Choroid plexus epithelial cell (primary cell): ENCODE data around the gene ZPLD1.

ENCODE experiments used
- DNase-seq: peaks from one replicate; pipeline ENCODE4 v3.0.0-alpha.2; 2010; ENCODE audit warnings: low read depth
- H3K4me3 ChIP-seq: 2 replicates; pipeline ENCODE4 v1.5.1; 2011; ENCODE audit warnings: low read depth, mild to moderate bottlenecking, control low read depth, low read length, moderate library complexity
- TF ChIP-seq, protein P1 (sequence below): conservative IDR thresholded peaks from 2 replicates; pipeline ENCODE4 v1.5.1; 2011; ENCODE audit warnings: low read depth, mild to moderate bottlenecking, control low read depth, inconsistent platforms, low read length, moderate library complexity

The ZPLD1 gene

DNA sequence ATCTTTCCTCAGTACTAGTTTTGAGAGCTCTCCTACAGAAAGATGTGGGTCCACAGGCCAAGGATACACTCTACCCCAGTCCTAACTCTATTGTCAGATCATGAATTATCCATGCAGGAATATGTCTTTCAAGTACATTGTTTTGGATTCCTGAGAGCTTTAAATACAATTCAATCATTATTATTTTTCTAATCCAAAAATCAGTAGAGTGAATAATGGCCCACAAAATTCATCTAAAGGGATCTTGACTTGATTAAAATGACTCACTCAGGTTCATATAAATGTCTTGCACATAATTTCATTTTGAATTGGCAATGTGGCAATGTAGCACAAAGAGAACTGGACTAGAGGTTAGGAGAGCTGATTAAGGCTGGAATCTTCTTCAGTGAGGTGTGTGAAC is 93.9 kb downstream of the ZPLD1 start:
- no peak for DNase-seq
- H3K4me3 ChIP-seq = no peak overlapping the region
- TF ChIP-seq, protein P1, sequence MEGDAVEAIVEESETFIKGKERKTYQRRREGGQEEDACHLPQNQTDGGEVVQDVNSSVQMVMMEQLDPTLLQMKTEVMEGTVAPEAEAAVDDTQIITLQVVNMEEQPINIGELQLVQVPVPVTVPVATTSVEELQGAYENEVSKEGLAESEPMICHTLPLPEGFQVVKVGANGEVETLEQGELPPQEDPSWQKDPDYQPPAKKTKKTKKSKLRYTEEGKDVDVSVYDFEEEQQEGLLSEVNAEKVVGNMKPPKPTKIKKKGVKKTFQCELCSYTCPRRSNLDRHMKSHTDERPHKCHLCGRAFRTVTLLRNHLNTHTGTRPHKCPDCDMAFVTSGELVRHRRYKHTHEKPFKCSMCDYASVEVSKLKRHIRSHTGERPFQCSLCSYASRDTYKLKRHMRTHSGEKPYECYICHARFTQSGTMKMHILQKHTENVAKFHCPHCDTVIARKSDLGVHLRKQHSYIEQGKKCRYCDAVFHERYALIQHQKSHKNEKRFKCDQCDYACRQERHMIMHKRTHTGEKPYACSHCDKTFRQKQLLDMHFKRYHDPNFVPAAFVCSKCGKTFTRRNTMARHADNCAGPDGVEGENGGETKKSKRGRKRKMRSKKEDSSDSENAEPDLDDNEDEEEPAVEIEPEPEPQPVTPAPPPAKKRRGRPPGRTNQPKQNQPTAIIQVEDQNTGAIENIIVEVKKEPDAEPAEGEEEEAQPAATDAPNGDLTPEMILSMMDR = no peak
